GM19468 (cell line): ENCODE data around the gene COA1.
"Not testable (repeated sequence)": the region's sequence is repeated elsewhere in the genome, so short reads cannot be mapped to it uniquely, and the experiment has no call there.

Experiments used
- ATAC-seq: cut with Tn5 transposase; IDR thresholded peaks from one replicate; pipeline ENCODE4 v1.9.1; 2021; ENCODE audit warnings: mild to moderate bottlenecking, moderate library complexity, moderate number of reproducible peaks; ENCODE audit not compliant: unreplicated experiment; ENCODE audit errors: extremely low read depth

Gene COA1, protein sequence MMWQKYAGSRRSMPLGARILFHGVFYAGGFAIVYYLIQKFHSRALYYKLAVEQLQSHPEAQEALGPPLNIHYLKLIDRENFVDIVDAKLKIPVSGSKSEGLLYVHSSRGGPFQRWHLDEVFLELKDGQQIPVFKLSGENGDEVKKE

DNA sequence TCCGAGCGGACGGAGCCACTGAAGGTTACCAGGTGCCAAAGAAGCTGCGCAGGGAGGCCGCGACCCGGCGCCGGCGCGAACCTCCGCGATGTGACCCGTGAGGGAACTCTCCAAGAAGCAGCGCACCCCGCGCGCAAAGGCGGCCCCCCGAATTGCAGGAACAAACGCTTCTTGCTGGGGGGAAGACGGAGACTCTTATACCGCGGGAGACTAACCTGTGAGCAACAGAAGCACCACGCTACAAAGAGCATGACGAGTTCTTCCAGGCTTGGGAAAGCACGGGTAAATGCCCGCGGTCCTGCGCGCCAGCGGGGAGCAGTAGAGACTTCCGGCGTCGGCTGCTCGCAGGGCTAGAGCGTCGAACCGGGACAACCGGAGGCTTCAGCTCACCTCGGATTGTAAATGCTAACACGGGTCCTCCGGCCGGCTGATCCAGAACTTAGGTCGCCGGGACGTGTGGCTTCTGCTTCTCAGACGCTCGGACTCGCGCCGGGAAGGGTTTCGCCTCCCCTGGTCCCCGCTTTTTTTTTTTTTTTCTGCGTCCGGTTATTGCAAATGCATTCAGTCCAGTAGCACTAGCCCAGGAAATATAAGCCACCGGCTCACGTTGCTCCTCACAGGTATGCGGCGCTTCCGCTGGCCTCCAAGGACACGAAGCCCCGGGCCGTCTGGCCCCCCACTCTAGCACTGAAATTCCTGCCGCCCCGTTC, at the start of gene COA1:
TSS of gene COA1 (minus strand) at position 310 of the 710 bp plus-strand sequence. CDS start 80,909 bp downstream, outside the sequence.
- peak; percentile 49 for ATAC-seq

DNA sequence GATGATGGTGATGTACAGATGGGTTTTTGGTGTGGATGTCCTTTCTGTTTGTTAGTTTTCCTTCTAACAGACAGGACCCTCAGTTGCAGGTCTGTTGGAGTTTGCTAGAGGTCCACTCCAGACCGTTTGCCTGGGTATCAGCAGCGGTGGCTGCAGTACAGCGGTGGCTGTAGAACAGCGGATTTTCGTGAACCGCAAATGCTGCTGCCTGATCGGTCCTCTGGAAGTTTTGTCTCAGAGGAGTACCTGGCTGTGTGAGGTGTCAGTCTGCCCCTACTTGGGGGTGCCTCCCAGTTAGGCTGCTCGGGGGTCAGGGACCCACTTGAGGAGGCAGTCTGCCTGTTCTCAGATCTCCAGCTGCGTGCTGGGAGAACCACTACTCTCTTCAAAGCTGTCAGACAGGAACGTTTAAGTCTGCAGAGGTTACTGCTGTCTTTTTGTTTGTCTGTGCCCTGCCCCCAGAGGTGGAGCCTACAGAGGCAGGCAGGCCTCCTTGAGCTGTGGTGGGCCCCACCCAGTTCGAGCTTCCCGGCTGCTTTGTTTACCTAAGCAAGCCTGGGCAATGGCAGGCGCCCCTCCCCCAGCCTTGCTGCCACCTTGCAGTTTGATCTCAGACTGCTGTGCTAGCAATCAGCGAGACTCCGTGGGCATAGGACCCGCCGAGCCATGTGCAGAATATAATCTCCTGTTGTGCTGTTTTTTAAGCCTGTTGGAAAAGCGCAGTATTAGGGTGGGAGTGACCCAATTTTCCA, 49.1 kb upstream of the COA1 start:
- not testable (repeated sequence) for ATAC-seq

DNA sequence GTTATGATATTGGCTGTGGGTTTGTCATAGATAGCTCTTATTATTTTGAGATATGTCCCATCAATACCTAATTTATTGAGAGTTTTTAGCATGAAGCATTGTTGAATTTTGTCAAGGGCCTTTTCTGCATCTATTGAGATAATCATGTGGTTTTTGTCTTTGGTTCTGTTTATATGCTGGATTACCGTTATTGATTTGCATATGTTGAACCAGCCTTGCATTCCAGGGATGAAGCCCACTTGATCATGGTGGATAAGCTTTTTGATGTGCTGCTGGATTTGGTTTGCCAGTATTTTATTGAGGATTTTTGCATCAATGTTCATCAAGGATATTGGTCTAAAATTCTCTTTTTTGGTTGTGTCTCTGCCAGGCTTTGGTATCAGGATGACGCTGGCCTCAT, 45.9 kb upstream of the COA1 start:
- not testable (repeated sequence) for ATAC-seq

DNA sequence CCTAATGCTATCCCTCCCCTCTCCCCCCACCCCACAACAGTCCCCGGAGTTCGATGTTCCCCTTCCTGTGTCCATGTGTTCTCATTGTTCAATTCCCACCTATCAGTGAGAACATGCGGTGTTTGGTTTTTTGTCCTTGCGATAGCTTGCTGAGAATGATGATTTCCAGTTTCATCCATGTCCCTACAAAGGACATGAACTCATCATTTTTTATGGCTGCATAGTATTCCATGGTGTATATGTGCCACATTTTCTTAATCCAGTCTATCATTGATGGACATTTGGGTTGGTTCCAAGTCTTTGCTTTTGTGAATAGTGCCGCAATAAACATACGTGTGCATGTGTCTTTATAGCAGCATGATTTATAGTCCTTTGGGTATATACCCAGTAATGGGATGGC, 43.9 kb upstream of the COA1 start:
- ATAC-seq = not testable (repeated sequence)

DNA sequence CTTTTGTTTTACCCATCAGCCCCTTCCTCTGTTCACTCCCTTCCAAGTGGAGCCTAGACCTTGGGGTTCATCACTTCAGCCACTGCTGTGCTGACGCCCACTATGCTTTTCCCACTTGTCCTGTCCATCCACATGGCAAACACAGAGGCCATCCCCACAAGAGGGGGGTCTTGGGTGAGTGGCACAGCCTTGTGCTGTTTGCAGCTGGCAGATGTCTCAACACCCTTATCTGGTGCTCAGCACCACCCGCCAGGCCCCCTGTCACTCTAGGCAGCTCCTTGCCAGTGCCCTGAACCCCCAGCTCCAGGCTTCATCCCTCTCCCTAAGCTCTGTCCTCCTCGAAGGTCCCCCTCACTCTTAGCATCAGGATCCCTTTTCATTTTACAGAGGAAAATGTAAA, 42.2 kb upstream of the COA1 start:
- no peak for ATAC-seq

DNA sequence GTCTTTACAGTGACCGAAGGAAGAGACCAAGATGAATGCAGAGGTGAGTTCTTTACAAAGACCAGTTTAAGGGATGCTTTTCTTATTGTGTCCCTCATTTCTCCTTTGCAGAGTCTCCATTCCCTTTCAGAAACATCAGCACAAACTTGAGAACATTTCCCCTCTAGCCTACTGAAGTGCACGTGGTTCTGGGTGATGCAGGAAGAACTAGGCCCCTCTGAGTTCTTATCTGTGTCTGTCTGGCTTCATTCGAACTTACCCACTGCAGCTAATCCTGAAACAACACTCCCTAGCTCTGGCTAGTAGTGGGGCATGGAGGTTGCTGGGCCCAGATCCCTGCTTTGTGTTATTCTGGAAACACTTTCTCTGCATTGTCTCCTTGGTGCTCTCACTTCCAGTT, 41.8 kb upstream of the COA1 start:
- ATAC-seq = no peak

DNA sequence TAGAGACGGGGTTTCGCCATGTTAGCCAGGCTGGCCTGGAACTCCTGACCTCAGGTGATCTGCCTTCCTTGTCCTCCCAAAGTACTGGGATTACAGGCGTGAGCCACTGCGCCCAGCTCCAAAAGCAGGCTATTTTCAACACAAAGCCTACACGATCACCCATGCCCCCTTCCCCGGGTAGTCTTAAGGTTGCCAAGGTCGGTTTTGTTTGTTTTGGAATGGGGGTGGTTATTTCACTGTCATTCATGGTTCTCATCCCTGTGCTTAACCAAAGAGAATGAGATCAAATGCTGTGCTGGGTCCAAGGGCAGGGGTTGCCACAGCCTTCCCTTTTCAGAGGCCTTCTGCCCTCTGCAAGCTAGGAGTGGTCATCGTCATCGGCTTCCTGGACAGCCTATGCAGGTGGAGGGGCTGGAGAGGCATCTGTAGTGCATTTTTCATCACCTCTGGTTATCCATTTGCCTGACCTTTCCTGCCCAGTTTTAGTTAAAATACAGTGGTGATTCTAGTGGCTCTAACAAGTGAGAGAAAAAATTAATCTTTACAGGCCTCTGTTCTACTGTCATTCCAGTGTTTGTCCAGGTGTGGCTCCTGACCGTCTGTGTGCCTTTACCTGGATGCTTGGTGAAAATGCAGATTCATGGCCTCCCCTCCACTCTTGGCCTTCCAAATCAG, 40.6 kb upstream of the COA1 start:
- ATAC-seq = no peak

DNA sequence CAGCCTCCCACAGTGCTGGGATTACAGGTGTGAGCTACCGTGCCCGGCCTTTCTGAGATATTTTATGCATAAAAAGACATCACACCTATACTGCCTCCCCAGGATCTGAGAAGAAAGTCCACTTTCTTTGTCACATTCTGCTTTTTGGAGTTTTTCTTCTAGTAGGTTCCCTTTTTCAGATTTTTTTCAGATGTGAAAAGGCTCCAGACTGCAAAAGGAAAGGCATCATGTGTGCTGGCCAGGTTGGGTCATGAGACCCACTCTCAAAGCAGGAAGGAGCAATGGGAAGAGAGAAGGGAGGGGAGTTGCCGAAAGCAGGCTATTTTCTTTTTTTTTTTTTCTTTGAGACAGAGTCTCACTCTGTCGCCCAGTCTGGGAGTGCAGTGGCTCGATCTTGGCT, 40.0 kb upstream of the COA1 start:
- ATAC-seq = no peak

DNA sequence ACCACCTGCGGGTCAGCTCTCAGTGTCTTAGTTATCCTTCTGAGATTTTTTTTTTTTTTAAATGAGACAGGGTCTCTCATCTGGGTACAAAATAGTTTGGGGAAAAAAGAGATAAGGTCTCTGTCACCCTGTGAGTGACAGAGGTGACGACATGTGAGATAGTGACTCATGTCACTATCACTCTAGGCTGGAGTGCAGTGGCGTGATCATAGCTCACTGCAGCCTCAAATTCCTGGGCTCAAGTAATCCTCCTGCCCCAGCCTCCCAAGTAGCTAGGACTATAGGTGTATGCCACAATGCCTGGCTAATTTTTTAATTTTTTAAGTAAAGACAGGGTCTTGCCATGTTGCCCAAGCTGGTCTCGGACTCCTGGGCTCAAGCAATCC, 39.6 kb upstream of the COA1 start:
- ATAC-seq = no peak

DNA sequence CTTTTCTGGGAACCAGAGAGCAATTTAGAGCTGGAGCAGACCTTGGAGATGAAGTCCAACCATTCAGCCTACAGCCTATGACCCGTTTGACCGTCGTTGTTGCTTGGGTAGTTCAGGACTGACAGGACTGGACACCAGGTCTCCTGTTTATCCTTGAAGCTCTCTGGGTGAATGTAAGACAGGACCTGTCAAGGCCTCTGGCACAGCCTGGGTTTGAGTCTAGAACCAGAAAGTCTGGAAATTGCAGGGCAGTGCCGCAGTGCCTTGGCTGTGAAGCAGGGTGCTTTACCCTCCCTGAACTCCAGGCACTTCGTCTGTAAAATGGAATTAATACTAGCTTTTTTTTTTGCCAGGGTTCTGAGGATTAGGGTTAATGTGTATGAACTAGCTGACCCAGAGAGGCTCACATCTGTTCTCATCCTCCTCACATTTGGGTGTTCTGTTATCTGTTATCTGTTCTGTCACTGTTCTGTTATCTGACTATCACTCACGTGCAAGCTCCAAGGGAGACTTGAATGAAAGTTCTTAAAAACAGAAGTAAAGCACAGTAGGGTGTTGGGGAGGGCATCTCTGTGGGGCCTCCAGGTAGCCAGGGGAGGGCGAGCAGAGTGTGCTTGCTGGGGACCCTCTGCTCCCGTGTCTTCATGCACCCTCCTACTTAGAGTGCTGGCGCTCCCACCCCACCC, 39.0 kb upstream of the COA1 start:
- ATAC-seq = no peak

DNA sequence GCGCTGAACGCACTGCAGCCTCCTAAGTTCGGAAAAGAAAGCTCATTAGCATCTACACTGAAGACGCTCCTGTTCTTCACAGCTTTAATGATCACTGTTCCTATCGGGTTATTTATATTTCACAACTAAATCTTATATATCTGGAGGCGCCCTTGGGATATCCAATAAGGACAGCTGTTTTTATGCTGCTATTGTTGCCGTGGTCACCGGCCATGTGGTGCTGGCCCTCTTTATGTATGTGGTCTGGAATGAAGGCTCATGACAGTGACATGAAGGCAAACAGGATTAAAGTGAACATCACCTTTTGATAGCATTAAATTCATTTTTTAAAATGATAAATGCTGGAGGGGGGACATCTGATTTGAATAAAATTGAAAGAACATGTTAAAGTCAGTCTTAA, 38.0 kb upstream of the COA1 start:
- no peak for ATAC-seq

DNA sequence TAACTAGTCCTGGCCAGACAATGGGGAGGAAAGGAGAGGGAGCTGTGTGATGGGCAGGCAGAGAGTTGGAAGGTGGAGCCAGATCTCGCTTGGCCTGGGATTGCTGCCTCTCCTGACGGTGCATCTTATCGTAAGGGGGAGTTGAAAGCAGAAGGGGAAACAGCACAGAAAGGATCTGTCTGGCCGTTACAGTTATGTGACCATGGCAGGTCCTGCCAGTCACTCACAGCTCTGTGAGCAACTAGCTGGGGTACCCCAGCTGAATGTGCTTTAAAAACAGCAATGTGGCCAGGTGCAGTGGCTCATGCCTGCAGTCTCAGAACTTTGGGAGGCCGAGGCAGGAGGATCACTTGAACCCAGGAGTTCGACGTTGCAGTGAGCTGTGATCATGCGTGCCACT, 37.2 kb upstream of the COA1 start:
- no peak for ATAC-seq

DNA sequence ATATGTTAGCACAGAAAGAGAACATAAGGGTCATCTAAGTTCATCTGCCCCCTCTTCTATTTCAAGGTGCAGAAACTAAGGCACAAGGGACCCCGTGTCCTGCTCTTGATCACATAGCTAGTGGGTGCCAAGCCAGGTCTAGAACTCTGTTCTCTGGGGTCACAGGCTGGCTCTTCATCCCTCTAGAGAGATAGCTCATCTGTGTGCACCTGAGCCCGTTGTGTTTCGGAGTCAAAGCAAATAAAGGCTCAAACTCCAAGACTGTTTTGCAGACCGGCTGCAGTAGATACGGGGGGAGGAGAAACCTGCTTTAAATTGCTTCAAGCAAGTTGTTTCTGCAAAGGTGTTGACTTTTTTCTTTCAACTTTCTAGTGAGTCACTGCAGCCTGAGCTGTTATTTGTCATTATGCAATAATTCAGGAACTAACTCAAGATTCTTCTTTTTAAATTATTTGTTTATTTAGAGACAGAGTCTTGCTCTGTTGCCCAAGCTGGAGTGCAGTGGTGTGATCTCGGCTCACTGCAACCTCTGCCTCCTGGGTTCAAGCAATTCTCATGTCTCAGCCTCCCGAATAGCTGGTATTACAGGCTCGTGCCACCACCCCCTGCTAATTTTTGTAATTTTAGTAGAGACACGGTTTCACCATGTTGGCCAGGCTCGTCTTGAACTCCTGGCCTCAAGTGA, 35.6 kb upstream of the COA1 start:
- ATAC-seq = no peak

DNA sequence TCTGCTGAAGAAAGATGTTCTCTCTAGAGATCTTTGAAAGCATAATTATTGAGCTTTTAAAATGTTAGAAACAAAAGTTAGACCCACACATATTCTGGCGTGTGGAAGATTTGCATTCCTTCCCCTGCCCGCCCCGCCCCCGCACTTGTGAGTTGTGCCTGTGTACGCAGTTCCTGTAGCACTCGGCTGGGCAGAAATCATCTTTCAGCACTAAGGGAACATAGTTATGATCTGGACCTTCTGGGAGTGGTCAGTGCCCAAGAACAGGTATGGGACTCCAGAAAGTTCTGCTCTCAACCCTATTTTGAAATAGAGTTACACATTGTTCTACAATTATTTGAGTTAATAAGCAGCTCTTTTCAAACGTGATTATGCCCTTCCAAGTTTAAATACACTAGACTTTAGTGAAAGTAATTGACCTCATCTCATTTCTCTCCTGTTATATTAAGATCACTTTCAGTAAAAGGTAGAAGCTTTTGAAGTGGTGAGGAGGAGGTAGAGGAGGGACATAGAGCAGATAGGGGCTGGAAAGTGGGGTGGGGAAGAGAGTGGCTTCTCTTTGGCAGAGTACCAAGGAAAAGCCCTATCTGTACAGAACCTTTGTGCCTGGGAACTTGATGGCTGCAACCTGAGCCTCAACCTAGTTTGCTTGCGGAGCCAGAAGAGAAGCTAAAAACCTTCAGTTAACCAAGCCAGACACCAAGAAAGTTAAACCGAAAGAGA, 34.9 kb upstream of the COA1 start:
- ATAC-seq = no peak

DNA sequence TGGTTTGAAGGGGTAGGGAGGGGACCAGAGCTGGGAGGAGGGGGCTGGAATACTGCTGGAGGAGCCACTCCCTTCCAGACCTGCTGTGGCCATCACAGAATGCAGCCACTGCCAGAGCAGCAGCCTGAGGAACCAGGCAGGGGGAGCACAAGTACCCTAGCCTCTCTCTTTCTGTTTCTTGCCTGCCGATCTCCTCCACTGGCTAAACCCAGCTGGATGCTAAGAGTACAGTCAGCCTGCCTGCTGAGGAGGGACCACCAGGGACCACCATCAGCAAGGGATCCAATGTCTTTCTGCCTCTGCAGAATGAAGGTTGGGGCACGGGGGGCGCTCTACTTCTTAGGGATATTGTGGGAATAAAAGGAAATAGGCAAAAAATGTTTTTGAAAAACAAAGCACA, 33.9 kb upstream of the COA1 start:
- ATAC-seq = no peak

DNA sequence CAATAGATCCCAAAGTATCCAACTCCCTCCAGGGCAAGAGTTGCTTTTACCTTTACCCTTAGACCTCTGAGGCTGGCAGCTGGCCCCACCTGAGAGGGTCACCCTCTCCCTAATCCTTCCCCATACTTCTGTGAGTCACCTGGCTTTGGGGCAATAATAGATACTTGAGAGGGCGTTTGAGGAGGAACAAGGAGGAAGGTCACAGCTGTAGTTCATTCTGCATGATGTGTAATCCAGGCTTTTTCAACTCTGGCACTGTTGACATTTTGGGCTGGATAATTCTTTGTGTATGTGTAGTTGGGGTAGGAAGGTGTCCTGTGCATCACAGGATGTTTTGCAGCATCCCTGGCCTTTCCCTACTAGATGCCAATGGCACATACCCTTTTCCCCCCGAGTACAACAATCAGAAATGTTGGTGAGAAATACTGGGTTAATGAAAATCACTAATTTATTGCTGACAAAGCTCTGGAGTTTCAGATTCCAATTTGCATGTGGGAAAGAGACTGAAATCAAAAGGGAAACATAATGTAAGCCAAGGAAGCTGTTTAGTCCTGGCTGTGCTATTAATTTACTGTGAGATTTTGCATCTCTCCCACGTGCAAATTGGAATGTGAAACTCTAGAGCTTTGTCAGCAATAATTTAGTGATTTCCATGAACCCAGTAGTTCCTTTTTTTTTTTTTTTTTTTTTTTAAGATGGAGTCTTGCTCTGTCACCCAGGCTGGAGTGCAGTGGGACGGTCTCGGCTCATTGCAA, 32.8 kb upstream of the COA1 start:
- no peak for ATAC-seq

DNA sequence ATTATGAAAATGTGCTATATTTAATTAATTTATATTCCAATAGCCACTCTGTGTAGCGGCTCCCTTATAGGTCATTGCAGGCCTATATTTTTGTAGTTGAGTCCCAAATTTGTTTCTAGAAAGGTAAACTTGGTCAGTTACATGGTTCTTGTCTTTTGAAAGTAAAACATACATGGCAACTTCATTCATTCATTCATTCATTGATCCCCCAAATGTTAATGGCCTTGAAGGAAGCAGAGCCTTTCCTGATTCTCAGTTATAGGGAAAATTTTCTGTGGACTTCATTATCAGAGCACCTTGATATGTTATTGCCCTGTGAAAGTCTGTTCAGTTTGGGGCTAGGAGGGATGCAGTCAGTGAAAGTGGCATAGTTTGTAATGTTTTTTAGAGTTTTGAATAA, 32.1 kb upstream of the COA1 start:
- no peak for ATAC-seq

DNA sequence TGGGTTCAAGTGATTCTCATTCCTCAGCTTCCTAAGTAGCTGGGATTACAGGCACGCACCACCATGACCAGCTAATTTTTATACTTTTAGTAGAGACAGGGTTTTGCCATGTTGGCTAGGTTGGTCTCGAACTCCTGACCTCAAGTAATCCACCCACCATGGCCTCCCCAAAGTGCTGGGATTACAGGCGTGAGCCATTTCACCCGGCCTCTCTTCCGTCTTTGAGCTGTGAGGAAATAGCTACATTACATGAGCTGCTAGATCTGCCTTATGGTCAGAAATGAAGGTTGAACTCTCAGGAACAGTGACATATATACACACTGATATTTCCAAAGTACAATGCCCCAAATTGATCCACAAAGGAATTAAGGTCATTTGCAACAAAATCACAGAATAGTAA, 31.5 kb upstream of the COA1 start:
- no peak for ATAC-seq
